H1 (cell line): ENCODE measurements around the gene COL8A2. TPM values are rescaled to one million over a fixed set of nuclear protein-coding genes. Genes with fewer than 3 reads are reported as not detected.
"Not testable (repeated sequence)": the region's sequence is repeated elsewhere in the genome, so short reads cannot be mapped to it uniquely, and the experiment has no call there.

ENCODE experiments used
- CTCF ChIA-PET: fragments of 300-600 bp; sonication (Branson Sonifier 250); formaldehyde crosslinking; loops from one replicate; lab custom pipeline; 2021; ENCODE audit not compliant: partially characterized antibody; lab: Charles Lee
- POLR2A ChIA-PET: fragments of 300-600 bp; sonication (Branson Sonifier 250); formaldehyde crosslinking; loops from one replicate; lab custom pipeline; 2021; ENCODE audit warnings: inconsistent platforms; ENCODE audit not compliant: partially characterized antibody; lab: Charles Lee
- DNase-seq, 2 experiments: peaks; one replicate each; pipeline versions ENCODE4 v3.0.0 to v3.0.0-alpha.2; 2010 to 2022; ENCODE audit warnings: low spot score in 2 of 2, low read depth in 1 of 2, mixed read lengths in 1 of 2
- FAIRE-seq: peaks from 2 replicates; lab custom pipeline; 2011; peaks lifted over from hg19 to GRCh38; lab: Jason Lieb, UNC
- H2AFZ ChIP-seq: 2 replicates; pipeline ENCODE4 v1.8.1; 2012; ENCODE audit warnings: low read length, inconsistent platforms
- H2AK5ac ChIP-seq: 2 replicates; pipeline ENCODE4 v1.6.1; 2013; ENCODE audit warnings: low read depth, low read length
- H2BK120ac ChIP-seq: replicated peaks from 2 replicates; pipeline ENCODE3; 2013; ENCODE audit warnings: low read depth, low read length, inconsistent platforms
- H2BK12ac ChIP-seq: 2 replicates; pipeline ENCODE4 v1.6.1; 2013; ENCODE audit warnings: low read depth, low read length
- H2BK15ac ChIP-seq: 2 replicates; pipeline ENCODE4 v1.6.1; 2013; ENCODE audit warnings: low read length
- H2BK20ac ChIP-seq: 2 replicates; pipeline ENCODE4 v1.6.1; 2013; ENCODE audit warnings: low read length
- H2BK5ac ChIP-seq: 2 replicates; pipeline ENCODE4 v1.6.1; 2013; ENCODE audit warnings: low read depth, low read length
- H3K14ac ChIP-seq: 2 replicates; pipeline ENCODE4 v1.6.1; 2013; ENCODE audit warnings: inconsistent platforms; ENCODE audit not compliant: insufficient read length
- H3K18ac ChIP-seq: 2 replicates; pipeline ENCODE4 v1.6.1; 2013; ENCODE audit warnings: low read length; ENCODE audit errors: extremely low read depth
- H3K23ac ChIP-seq: 2 replicates; pipeline ENCODE4 v1.6.1; 2013; ENCODE audit warnings: inconsistent platforms; ENCODE audit not compliant: insufficient read length
- H3K23me2 ChIP-seq: 2 replicates; pipeline ENCODE4 v1.6.1; 2013; ENCODE audit warnings: low read depth, low read length
- H3K27ac ChIP-seq: 2 replicates; pipeline ENCODE4 v1.6.1; 2011; ENCODE audit warnings: low read depth, low read length, inconsistent platforms
- H3K27me3 ChIP-seq, 4 experiments: replicated peaks in 1 of 4; 1 replicate in 1 of 4; 2 replicates in 3 of 4; pipeline versions ENCODE4 v1.6.1 to v1.8.1; 2011 to 2013; ENCODE audit warnings: low read length in 3 of 4, mild to moderate bottlenecking in 3 of 4, inconsistent platforms in 2 of 4, mixed read lengths in 2 of 4, moderate library complexity in 1 of 4; ENCODE audit not compliant: control insufficient read depth in 3 of 4, insufficient read depth in 3 of 4; ENCODE audit errors: extremely low read depth in 1 of 4
- H3K36me3 ChIP-seq, 4 experiments: 2 replicates each; pipeline versions ENCODE4 v1.6.1 to v1.8.1; 2011 to 2013; ENCODE audit warnings: mild to moderate bottlenecking in 4 of 4, low read length in 3 of 4, moderate library complexity in 2 of 4, control low read depth in 1 of 4, inconsistent platforms in 1 of 4; ENCODE audit not compliant: insufficient read depth in 4 of 4, control insufficient read depth in 2 of 4
- H3K4ac ChIP-seq: replicated peaks from 2 replicates; pipeline ENCODE3; 2013; ENCODE audit warnings: low read length, low read depth, mixed read lengths, inconsistent platforms; ENCODE audit not compliant: insufficient read length
- H3K4me1 ChIP-seq, 4 experiments: replicated peaks in 1 of 4; 1 replicate in 1 of 4; 2 replicates in 3 of 4; pipeline versions ENCODE4 v1.6.1 to v1.8.1; 2011 to 2013; ENCODE audit warnings: low read length in 3 of 4, inconsistent platforms in 2 of 4, mixed read lengths in 1 of 4; ENCODE audit not compliant: insufficient read depth in 4 of 4, control insufficient read depth in 3 of 4
- H3K4me2 ChIP-seq, 2 experiments: 2 replicates each; pipeline versions ENCODE4 v1.6.1 to v1.8.1; 2011 to 2013; ENCODE audit warnings: low read depth in 2 of 2, low read length in 2 of 2, control low read depth in 1 of 2, inconsistent platforms in 1 of 2, mild to moderate bottlenecking in 1 of 2; ENCODE audit not compliant: insufficient read depth in 1 of 2
- H3K4me3 ChIP-seq, 4 experiments: fragments of 200-600, 300-600 bp in 1 of 4; sonication (generic), shearing (Covaris generic), sonication (Bioruptor Twin) in 1 of 4; 2 replicates each; pipeline versions ENCODE4 v1.5.1 to v1.8.1; 2011 to 2016; ENCODE audit warnings: low read length in 4 of 4, low read depth in 3 of 4, control low read depth in 2 of 4, inconsistent platforms in 2 of 4, mild to moderate bottlenecking in 2 of 4, mixed read lengths in 1 of 4, moderate library complexity in 1 of 4; ENCODE audit not compliant: insufficient read depth in 2 of 4; ENCODE audit errors: extremely low read depth in 1 of 4
- H3K56ac ChIP-seq: replicated peaks from 2 replicates; pipeline ENCODE3; 2013; ENCODE audit warnings: low read depth, mild to moderate bottlenecking, mixed read lengths, low read length, inconsistent platforms; ENCODE audit not compliant: insufficient read length
- H3K79me1 ChIP-seq: 2 replicates; pipeline ENCODE4 v1.6.1; 2013; ENCODE audit warnings: low read depth, low read length, control low read depth
- H3K79me2 ChIP-seq, 2 experiments: 2 replicates each; pipeline versions ENCODE4 v1.6.1 to v1.8.1; 2012 to 2013; ENCODE audit warnings: low read length in 2 of 2, mild to moderate bottlenecking in 2 of 2, inconsistent platforms in 1 of 2; ENCODE audit not compliant: insufficient read depth in 2 of 2, control insufficient read depth in 1 of 2
- H3K9ac ChIP-seq, 4 experiments: replicated peaks in 1 of 4; 1 replicate in 1 of 4; 2 replicates in 3 of 4; pipeline versions ENCODE4 v1.6.1 to v1.8.1; 2011 to 2013; ENCODE audit warnings: low read depth in 3 of 4, low read length in 3 of 4, control low read depth in 2 of 4, mild to moderate bottlenecking in 2 of 4, moderate library complexity in 2 of 4, inconsistent platforms in 1 of 4; ENCODE audit errors: extremely low read depth in 1 of 4
- H3K9me3 ChIP-seq, 2 experiments: 2 replicates each; pipeline versions ENCODE4 v1.6.1 to v1.8.1; 2012 to 2013; ENCODE audit warnings: mild to moderate bottlenecking in 2 of 2, moderate library complexity in 2 of 2, control low read depth in 1 of 2, inconsistent platforms in 1 of 2, low read depth in 1 of 2, low read length in 1 of 2, mixed read lengths in 1 of 2; ENCODE audit not compliant: insufficient read depth in 2 of 2
- H4K20me1 ChIP-seq, 2 experiments: replicated peaks in 1 of 2; 2 replicates each; pipeline versions ENCODE3 to v1.8.1; 2011 to 2013; ENCODE audit warnings: inconsistent platforms in 2 of 2, low read length in 2 of 2, mild to moderate bottlenecking in 1 of 2; ENCODE audit not compliant: insufficient read depth in 2 of 2, control insufficient read depth in 1 of 2
- H4K5ac ChIP-seq: 2 replicates; pipeline ENCODE4 v1.6.1; 2013; ENCODE audit warnings: low read length, low read depth, mixed read lengths, inconsistent platforms; ENCODE audit not compliant: insufficient read length
- H4K8ac ChIP-seq: 2 replicates; pipeline ENCODE4 v1.8.0; 2013; ENCODE audit warnings: mild to moderate bottlenecking, moderate library complexity, low read length, inconsistent platforms; ENCODE audit not compliant: insufficient read depth; ENCODE audit errors: extremely low read depth
- H4K91ac ChIP-seq: replicated peaks from 2 replicates; pipeline ENCODE3; 2013; ENCODE audit warnings: low read length, mixed read lengths, inconsistent platforms; ENCODE audit not compliant: insufficient read length
- WGBS, 2 experiments: shearing (Covaris generic) in 1 of 2; methylation state at CpG; one replicate each; pipeline versions ENCODE4 v1.1.6 to v1.1.7; 2013 to 2015; ENCODE audit warnings: low lambda C conversion rate in 2 of 2, mixed read lengths in 2 of 2, inconsistent platforms in 1 of 2, low coverage in 1 of 2, missing lambda C conversion rate in 1 of 2; ENCODE audit not compliant: insufficient replicate concordance in 2 of 2, insufficient coverage in 1 of 2, insufficient read length in 1 of 2; ENCODE audit errors: extremely low coverage in 1 of 2, missing lambda C conversion rate in 1 of 2; 5-methylcytosine and 5-hydroxymethylcytosine counted together
- polyA plus RNA-seq, 7 experiments: library from polyadenylated mRNA; depleted of rRNA in 3 of 7; stranded (reverse) in 5 of 7; unstranded in 2 of 7; fragments of >200 nt in 5 of 7; fragments of 200-250 nt in 2 of 7; gene quantifications; 1 replicate in 5 of 7; 2 replicates in 1 of 7; 4 replicates in 1 of 7; pipeline versions ENCODE4 v1.2.1 to v1.2.3, GENCODE V29; 2011 to 2013; ENCODE audit warnings: missing spikeins in 2 of 7, mixed read lengths in 2 of 7
- total RNA-seq: library from RNA; stranded (reverse); fragmentation: NEBNext Ultra II Directional; extraction: Animal tissue kit (Norgen Biotek cat#: 25700); gene quantifications from 2 replicates; pipeline ENCODE4 v1.2.1, GENCODE V29; 2021

COL8A2 gene
- total and polyA plus RNA-seq, 2 of the 8 experiments (the other 6 are each of a cell fraction or from before 2014, with no cell fraction given) = 2.1 to 2.8 TPM

GRCh38 chr1:36158827-36159252 lies 33.8 kb upstream of the COL8A2 start:
- ChIA-PET POLR2A (interaction anchor here (1.0 to 4.3 kb wide), 7 partner anchors 8 to 161 kb away, joined by 3 to 49 read pairs (median 9); partner anchors contain the start of genes THRAP3 and TRAPPC3), CTCF (interaction anchor here (0.9 to 17.6 kb wide), 6 partner anchors 9 to 127 kb away, joined by 3 to 233 read pairs (median 46); partner anchors contain the start of gene TRAPPC3)
- H3K23me2 ChIP-seq = peaks cover 11% of the 10 kb centered on the region
- H2AK5ac ChIP-seq, H3K27ac ChIP-seq, H2BK5ac ChIP-seq, H4K8ac ChIP-seq, DNase-seq, H4K5ac ChIP-seq, H2BK20ac ChIP-seq, H2BK120ac ChIP-seq, H3K14ac ChIP-seq, H3K18ac ChIP-seq, H3K36me3 ChIP-seq, H2BK12ac ChIP-seq, H3K9ac ChIP-seq, H3K56ac ChIP-seq, H3K4me3 ChIP-seq, H3K23ac ChIP-seq, FAIRE-seq, H2BK15ac ChIP-seq, H2AFZ ChIP-seq, H3K9me3 ChIP-seq, H3K4ac ChIP-seq, H3K4me2 ChIP-seq, H4K91ac ChIP-seq: not testable (repeated sequence)
- peaks cover 17% of the 10 kb centered on the region for H3K79me1 ChIP-seq
- H3K27me3 ChIP-seq = peaks cover 5 to 14% (median 13%) of the 10 kb centered on the region in 4 experiments
- H3K79me2 ChIP-seq = peaks cover 0 to 47% of the 10 kb centered on the region in 2 experiments; a peak in 3 of 4 replicates
- H3K4me1 ChIP-seq = peaks cover 0 to 27% (median 16%) of the 10 kb centered on the region in 4 experiments; a peak in 6 of 7 replicates
- H4K20me1 ChIP-seq = peaks cover 0 to 13% of the 10 kb centered on the region in 2 experiments
- WGBS, 2 experiments = 98% methylated on average over 10 of the region's 10 CpGs; no CpG with 5 or more reads in 1 of the 2 experiments
